ENCODE results near the gene AUP1.

The AUP1 gene

GRCh38 chr2:74514368-74515270, 14.9 kb downstream of the AUP1 start, which contains the start of gene TLX2:
Gene TLX2, plus strand, starts transcription at chr2:74514450. Its CDS starts 357 bp downstream, at chr2:74514807.
- TF ChIP-seq CTCF (IDR thresholded peaks at IDR 0.05; ENCODE audit: poor library complexity, severe bottlenecking), result no peak
- DNase-seq (ENCODE audit: low spot score), result peak; percentile 58
- peaks cover 80% of the 10 kb centered on the region for H3K27me3 ChIP-seq (ENCODE audit: insufficient read depth, poor library complexity, severe bottlenecking)

GRCh38 chr2:74513605-74514367, 15.7 kb downstream of the AUP1 start:
- Histone ChIP-seq H3K4me1 (ENCODE audit: insufficient read depth, poor library complexity, severe bottlenecking) (no peaks in the 10 kb centered on the region), H3K27me3 (ENCODE audit: insufficient read depth, poor library complexity, severe bottlenecking) (peaks cover 73% of the 10 kb centered on the region), H3K36me3 (ENCODE audit: low read depth) (no peaks in the 10 kb centered on the region), H3K27ac (ENCODE audit: poor library complexity, severe bottlenecking) (no peak overlapping the region), H3K4me3 (ENCODE audit: severe bottlenecking) (no peak overlapping the region), H3K9me3 (ENCODE audit: severe bottlenecking) (no peaks in the 10 kb centered on the region)
- peak; percentile 42 for ATAC-seq (ENCODE audit: low read depth)
- peak; percentile 54 for DNase-seq (ENCODE audit: low spot score)
- no peak for TF ChIP-seq CTCF (IDR thresholded peaks at IDR 0.05; ENCODE audit: poor library complexity, severe bottlenecking)

More at GRCh38 chr2:74514368-74515270, 14.9 kb downstream of the AUP1 start, which contains the start of gene TLX2:
- H3K36me3 ChIP-seq (ENCODE audit: low read depth), result no peaks in the 10 kb centered on the region
- peak; percentile 28 for ATAC-seq (ENCODE audit: low read depth)
- H3K4me3 ChIP-seq (ENCODE audit: severe bottlenecking), result no peak within 1 kb of the TSS
- H3K27ac ChIP-seq (ENCODE audit: poor library complexity, severe bottlenecking), result no peak within 1 kb of the TSS
- no peaks in the 10 kb centered on the region for H3K4me1 ChIP-seq (ENCODE audit: insufficient read depth, poor library complexity, severe bottlenecking)
- H3K9me3 ChIP-seq (ENCODE audit: severe bottlenecking), result no peaks in the 10 kb centered on the region

GRCh38 chr2:74512744-74513604, 16.5 kb downstream of the AUP1 start:
- no peaks in the 10 kb centered on the region for H3K4me1 ChIP-seq (ENCODE audit: insufficient read depth, poor library complexity, severe bottlenecking)
- H3K9me3 ChIP-seq (ENCODE audit: severe bottlenecking), result no peaks in the 10 kb centered on the region
- TF ChIP-seq CTCF (IDR thresholded peaks at IDR 0.05; ENCODE audit: poor library complexity, severe bottlenecking), result no peak
- DNase-seq (ENCODE audit: low spot score), result peak; percentile 33
- ATAC-seq (ENCODE audit: low read depth), result no peak
- H3K36me3 ChIP-seq (ENCODE audit: low read depth), result no peaks in the 10 kb centered on the region
- no peak overlapping the region for H3K27ac ChIP-seq (ENCODE audit: poor library complexity, severe bottlenecking)
- no peak overlapping the region for H3K4me3 ChIP-seq (ENCODE audit: severe bottlenecking)
- H3K27me3 ChIP-seq (ENCODE audit: insufficient read depth, poor library complexity, severe bottlenecking), result peaks cover 65% of the 10 kb centered on the region

- no peaks in the 10 kb centered on the region for H3K9me3 ChIP-seq (ENCODE audit: severe bottlenecking)
- peaks cover under 1% of the 10 kb centered on the region for H3K4me1 ChIP-seq (ENCODE audit: insufficient read depth, poor library complexity, severe bottlenecking)
- H3K27ac ChIP-seq (ENCODE audit: poor library complexity, severe bottlenecking), result no peak overlapping the region
- TF ChIP-seq CTCF (IDR thresholded peaks at IDR 0.05; ENCODE audit: poor library complexity, severe bottlenecking), result no peak
- ATAC-seq (ENCODE audit: low read depth) (no peak), DNase-seq (ENCODE audit: low spot score) (no peak)
- peaks cover 3% of the 10 kb centered on the region; the same call in 1 of the 2 replicates for H3K36me3 ChIP-seq (ENCODE audit: low read depth)
- H3K4me3 ChIP-seq (ENCODE audit: severe bottlenecking), result no peak overlapping the region
- peaks cover 50% of the 10 kb centered on the region for H3K27me3 ChIP-seq (ENCODE audit: insufficient read depth, poor library complexity, severe bottlenecking)
Observed at GRCh38 chr2:74511104-74511989, 18.2 kb downstream of the AUP1 start.
